K562 (cell line): ENCODE measurements around the gene KCTD18. TPM values are rescaled to one million over a fixed set of nuclear protein-coding genes. Genes with fewer than 3 reads are reported as not detected.
A peak's percentile ranks its signal among the peaks of the same experiment; 100 is the strongest.

Experiments
- CLOCK ChIP-seq: fragments of 250-450 bp; sonication (Bioruptor Pico); IDR thresholded peaks from 2 replicates; pipeline ENCODE4 v1.4.0; 2020; ENCODE audit warnings: mild to moderate bottlenecking, moderate library complexity, borderline replicate concordance
- CUX1 ChIP-seq: fragments of 200-800 bp; sonication (Bioruptor generic); IDR thresholded peaks from 2 replicates; pipeline ENCODE4 v1.6.1; 2016; ENCODE audit warnings: missing genetic modification characterization, missing compliant biosample characterization
- E2F6 ChIP-seq, 2 experiments: IDR thresholded peaks; 2 replicates each; pipeline ENCODE4 v1.6.1; 2011; ENCODE audit warnings: borderline replicate concordance in 1 of 2, control low read depth in 1 of 2, low read depth in 1 of 2, low read length in 1 of 2, mild to moderate bottlenecking in 1 of 2, mixed read lengths in 1 of 2, moderate library complexity in 1 of 2; ENCODE audit not compliant: insufficient read depth in 1 of 2, insufficient read length in 1 of 2, poor library complexity in 1 of 2, severe bottlenecking in 1 of 2; ENCODE audit errors: extremely low read depth in 1 of 2
- FOSL1 ChIP-seq: fragments of 200-800 bp; sonication (Bioruptor generic); conservative IDR thresholded peaks from 2 replicates; pipeline ENCODE4 v1.6.1; 2016; ENCODE audit warnings: missing genetic modification characterization, missing compliant biosample characterization
- HNRNPL ChIP-seq: fragments of 200-400 bp; formaldehyde crosslinking; IDR thresholded peaks from 2 replicates; pipeline ENCODE4 v1.6.1; 2017; ENCODE audit warnings: low read depth, mild to moderate bottlenecking, low read length
- RBM34 ChIP-seq: fragments of 200-400 bp; formaldehyde crosslinking; IDR thresholded peaks from 2 replicates; pipeline ENCODE4 v1.6.1; 2018; ENCODE audit warnings: low read length, borderline replicate concordance; ENCODE audit not compliant: insufficient read depth
- ZNF512 ChIP-seq: IDR thresholded peaks from 2 replicates; pipeline ENCODE4 v1.6.1; 2016; ENCODE audit warnings: missing genetic modification characterization, missing compliant biosample characterization
- ZNF583 ChIP-seq: fragments of 250-450 bp; sonication (Bioruptor Pico); IDR thresholded peaks from 2 replicates; pipeline ENCODE4 v1.4.0; 2020
- polyA plus RNA-seq, 8 experiments: library from polyadenylated mRNA; depleted of rRNA in 4 of 8; stranded (reverse) in 5 of 8; unstranded in 3 of 8; fragments of >200 nt; fragmentation: Nextera tagmentation in 2 of 8; fragmentation: Illumina TruSeq in 1 of 8; extraction: Ambion mirVana in 2 of 8; extraction: Trizol in 1 of 8; gene quantifications; 2 replicates each; pipeline versions ENCODE4 v1.2.1 to v1.2.3, GENCODE V29; 2011 to 2014; ENCODE audit warnings: inconsistent platforms in 1 of 8, missing spikeins in 1 of 8
- total RNA-seq, 7 experiments: library from RNA; depleted of rRNA in 6 of 7; stranded (reverse); fragments of >200 nt in 6 of 7; fragmentation: Illumina TruSeq in 2 of 7; extraction: Trizol in 2 of 7; gene quantifications; 2 replicates each; pipeline versions ENCODE4 v1.2.1 to v1.2.3, GENCODE V29; 2011 to 2021; ENCODE audit warnings: low replicate concordance in 1 of 7
- TF ChIP-seq, protein P1 (sequence below): sonication (generic); formaldehyde crosslinking; IDR thresholded peaks from 2 replicates; pipeline ENCODE4 v1.8.0; 2022; ENCODE audit warnings: mild to moderate bottlenecking, missing genetic modification reagents, borderline replicate concordance
- TF ChIP-seq, protein P2 (sequence below): fragments of 250-450 bp; sonication (Bioruptor Pico); IDR thresholded peaks from 2 replicates; pipeline ENCODE4 v1.8.0; 2021; ENCODE audit warnings: mild to moderate bottlenecking, moderate library complexity

The KCTD18 gene
- total and polyA plus RNA-seq, 9 of the 15 experiments (the other 6 are each of a cell fraction or from before 2014, with no cell fraction given) = 0.39 to 5.4 (median 3.8) TPM

GRCh38 chr2:200525882-200526651 lies 16.2 kb upstream of the KCTD18 start, which contains the start of gene SGO2 (continued):
- TF ChIP-seq CLOCK (CRISPR knock-in tag) (no peak), HNRNPL (no peak), RBM34 (no peak), E2F6 (IDR thresholded peaks at IDR 0.05; ENCODE audit: borderline replicate concordance in 1 of 2, extremely low read depth in 1 of 2, insufficient read depth in 1 of 2, insufficient read length in 1 of 2, low read depth in 1 of 2, low read length in 1 of 2, poor library complexity in 1 of 2, severe bottlenecking in 1 of 2) (peak; percentile 64 to 78), ZNF583 (CRISPR knock-in tag) (no peak), CUX1 (no peak), FOSL1 (tag) (no peak), ZNF512 (tag) (no peak)
- TF ChIP-seq, protein P1, sequence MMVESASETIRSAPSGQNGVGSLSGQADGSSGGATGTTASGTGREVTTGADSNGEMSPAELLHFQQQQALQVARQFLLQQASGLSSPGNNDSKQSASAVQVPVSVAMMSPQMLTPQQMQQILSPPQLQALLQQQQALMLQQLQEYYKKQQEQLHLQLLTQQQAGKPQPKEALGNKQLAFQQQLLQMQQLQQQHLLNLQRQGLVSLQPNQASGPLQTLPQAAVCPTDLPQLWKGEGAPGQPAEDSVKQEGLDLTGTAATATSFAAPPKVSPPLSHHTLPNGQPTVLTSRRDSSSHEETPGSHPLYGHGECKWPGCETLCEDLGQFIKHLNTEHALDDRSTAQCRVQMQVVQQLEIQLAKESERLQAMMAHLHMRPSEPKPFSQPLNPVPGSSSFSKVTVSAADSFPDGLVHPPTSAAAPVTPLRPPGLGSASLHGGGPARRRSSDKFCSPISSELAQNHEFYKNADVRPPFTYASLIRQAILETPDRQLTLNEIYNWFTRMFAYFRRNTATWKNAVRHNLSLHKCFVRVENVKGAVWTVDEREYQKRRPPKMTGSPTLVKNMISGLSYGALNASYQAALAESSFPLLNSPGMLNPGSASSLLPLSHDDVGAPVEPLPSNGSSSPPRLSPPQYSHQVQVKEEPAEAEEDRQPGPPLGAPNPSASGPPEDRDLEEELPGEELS (CRISPR knock-in tag) = no peak
- TF ChIP-seq, protein P2, sequence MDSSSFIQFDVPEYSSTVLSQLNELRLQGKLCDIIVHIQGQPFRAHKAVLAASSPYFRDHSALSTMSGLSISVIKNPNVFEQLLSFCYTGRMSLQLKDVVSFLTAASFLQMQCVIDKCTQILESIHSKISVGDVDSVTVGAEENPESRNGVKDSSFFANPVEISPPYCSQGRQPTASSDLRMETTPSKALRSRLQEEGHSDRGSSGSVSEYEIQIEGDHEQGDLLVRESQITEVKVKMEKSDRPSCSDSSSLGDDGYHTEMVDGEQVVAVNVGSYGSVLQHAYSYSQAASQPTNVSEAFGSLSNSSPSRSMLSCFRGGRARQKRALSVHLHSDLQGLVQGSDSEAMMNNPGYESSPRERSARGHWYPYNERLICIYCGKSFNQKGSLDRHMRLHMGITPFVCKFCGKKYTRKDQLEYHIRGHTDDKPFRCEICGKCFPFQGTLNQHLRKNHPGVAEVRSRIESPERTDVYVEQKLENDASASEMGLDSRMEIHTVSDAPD (CRISPR knock-in tag) = no peak
